ENCODE measurements around the gene ADAMTS4. TPM values are rescaled to one million over a fixed set of nuclear protein-coding genes. Genes with fewer than 3 reads are reported as not detected.
A peak's percentile ranks its signal among the peaks of the same experiment; 100 is the strongest.

Gene ADAMTS4
- total and polyA plus RNA-seq, 9 of the 15 experiments (the other 6 are each of a cell fraction or from before 2014, with no cell fraction given) = 0.07 to 3.7 (median 0.41) TPM

DNA sequence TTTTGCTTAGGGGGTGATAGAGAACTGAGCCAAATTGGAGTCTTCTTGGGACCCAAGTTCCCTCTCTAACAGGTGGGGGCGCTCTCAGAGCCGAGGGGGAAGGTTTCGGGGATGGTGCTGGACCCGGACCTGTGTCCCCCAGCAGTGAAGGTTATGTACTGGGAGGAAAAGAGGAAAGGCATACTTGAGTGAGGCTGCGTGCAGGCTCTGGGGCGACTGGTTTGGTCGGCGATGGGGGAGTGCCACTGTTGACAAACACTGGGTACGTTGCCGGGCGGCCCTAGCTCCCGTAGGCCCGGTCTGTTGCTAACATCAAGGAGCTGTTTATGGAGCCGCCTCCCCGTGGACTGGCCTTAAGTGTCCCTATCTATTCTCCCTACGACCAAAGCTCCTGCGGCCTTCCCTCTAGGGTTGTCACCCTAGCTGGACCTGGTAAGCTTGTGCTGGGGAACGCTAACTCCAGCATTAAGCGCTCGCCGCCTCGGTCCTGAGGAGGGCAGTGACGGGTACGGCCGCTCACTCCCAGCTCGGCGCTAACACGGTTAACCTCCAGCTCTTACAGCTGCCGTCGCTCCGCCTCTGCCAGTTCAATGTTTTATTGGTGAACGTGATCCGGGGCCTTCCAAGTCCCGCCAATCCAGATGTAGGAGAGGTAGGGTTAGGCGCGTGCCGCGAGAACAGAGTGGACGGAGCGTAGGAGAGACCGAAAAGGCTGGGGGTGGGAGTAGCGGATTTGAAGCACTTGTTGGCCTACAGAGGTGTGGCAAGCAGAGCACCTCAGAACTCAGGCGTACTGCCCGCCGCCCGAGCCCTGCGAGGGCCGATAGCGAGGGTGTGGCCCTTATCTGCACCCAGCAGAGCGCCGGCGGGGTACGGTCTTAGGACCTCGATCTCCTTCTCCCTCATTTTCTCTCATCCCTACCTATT, 32.8 kb downstream of the ADAMTS4 start, which contains the start of gene PPOX (continued):
- TF ChIP-seq, protein P1, sequence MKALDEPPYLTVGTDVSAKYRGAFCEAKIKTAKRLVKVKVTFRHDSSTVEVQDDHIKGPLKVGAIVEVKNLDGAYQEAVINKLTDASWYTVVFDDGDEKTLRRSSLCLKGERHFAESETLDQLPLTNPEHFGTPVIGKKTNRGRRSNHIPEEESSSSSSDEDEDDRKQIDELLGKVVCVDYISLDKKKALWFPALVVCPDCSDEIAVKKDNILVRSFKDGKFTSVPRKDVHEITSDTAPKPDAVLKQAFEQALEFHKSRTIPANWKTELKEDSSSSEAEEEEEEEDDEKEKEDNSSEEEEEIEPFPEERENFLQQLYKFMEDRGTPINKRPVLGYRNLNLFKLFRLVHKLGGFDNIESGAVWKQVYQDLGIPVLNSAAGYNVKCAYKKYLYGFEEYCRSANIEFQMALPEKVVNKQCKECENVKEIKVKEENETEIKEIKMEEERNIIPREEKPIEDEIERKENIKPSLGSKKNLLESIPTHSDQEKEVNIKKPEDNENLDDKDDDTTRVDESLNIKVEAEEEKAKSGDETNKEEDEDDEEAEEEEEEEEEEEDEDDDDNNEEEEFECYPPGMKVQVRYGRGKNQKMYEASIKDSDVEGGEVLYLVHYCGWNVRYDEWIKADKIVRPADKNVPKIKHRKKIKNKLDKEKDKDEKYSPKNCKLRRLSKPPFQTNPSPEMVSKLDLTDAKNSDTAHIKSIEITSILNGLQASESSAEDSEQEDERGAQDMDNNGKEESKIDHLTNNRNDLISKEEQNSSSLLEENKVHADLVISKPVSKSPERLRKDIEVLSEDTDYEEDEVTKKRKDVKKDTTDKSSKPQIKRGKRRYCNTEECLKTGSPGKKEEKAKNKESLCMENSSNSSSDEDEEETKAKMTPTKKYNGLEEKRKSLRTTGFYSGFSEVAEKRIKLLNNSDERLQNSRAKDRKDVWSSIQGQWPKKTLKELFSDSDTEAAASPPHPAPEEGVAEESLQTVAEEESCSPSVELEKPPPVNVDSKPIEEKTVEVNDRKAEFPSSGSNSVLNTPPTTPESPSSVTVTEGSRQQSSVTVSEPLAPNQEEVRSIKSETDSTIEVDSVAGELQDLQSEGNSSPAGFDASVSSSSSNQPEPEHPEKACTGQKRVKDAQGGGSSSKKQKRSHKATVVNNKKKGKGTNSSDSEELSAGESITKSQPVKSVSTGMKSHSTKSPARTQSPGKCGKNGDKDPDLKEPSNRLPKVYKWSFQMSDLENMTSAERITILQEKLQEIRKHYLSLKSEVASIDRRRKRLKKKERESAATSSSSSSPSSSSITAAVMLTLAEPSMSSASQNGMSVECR (CRISPR knock-in tag; IDR thresholded peaks at IDR 0.05) = 0 out of 2 replicates have a peak, but pooled peaks have one; percentile 58
- TF ChIP-seq ESRRB (CRISPR knock-in tag; IDR thresholded peaks at IDR 0.05; ENCODE audit: borderline replicate concordance) (no peak), GTF2A2 (tag; IDR thresholded peaks at IDR 0.05) (no peak), HNRNPK (IDR thresholded peaks at IDR 0.05; ENCODE audit: low read depth, low read length, poor library complexity, severe bottlenecking) (no peak), BCOR (IDR thresholded peaks at IDR 0.05) (peak; percentile 95), JUND (IDR thresholded peaks at IDR 0.05; ENCODE audit: borderline replicate concordance, low read depth, low read length) (peak; percentile 76; the same call in 1 of the 2 replicates), JUND (tag; IDR thresholded peaks at IDR 0.05; ENCODE audit: borderline replicate concordance, low read depth, low read length) (0 out of 3 replicates have a peak, but pooled peaks have one; percentile 62), CXXC5 (CRISPR knock-in tag; IDR thresholded peaks at IDR 0.05) (peak; percentile 100)
- TF ChIP-seq, protein P2, sequence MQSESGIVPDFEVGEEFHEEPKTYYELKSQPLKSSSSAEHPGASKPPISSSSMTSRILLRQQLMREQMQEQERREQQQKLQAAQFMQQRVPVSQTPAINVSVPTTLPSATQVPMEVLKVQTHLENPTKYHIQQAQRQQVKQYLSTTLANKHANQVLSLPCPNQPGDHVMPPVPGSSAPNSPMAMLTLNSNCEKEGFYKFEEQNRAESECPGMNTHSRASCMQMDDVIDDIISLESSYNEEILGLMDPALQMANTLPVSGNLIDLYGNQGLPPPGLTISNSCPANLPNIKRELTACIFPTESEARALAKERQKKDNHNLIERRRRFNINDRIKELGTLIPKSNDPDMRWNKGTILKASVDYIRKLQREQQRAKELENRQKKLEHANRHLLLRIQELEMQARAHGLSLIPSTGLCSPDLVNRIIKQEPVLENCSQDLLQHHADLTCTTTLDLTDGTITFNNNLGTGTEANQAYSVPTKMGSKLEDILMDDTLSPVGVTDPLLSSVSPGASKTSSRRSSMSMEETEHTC (IDR thresholded peaks at IDR 0.05) = peak; percentile 88
- TF ChIP-seq, protein P3, sequence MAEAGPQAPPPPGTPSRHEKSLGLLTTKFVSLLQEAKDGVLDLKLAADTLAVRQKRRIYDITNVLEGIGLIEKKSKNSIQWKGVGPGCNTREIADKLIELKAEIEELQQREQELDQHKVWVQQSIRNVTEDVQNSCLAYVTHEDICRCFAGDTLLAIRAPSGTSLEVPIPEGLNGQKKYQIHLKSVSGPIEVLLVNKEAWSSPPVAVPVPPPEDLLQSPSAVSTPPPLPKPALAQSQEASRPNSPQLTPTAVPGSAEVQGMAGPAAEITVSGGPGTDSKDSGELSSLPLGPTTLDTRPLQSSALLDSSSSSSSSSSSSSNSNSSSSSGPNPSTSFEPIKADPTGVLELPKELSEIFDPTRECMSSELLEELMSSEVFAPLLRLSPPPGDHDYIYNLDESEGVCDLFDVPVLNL (CRISPR knock-in tag; IDR thresholded peaks at IDR 0.05; ENCODE audit: low read depth) = no peak
